WTC11 (cell line): Measurements from ENCODE around the gene FXYD3. TPM values are rescaled to one million over a fixed set of nuclear protein-coding genes. Genes with fewer than 3 reads are reported as not detected.

Source experiments
- ATAC-seq: fragments of 200-7000 bp; cut with Tn5 transposase; 2 replicates; pipeline ENCODE4 v1.10.0; 2021; ENCODE audit warnings: mild to moderate bottlenecking, moderate library complexity
- CTCF ChIA-PET: fragments of 300-600 bp; sonication (Branson Sonifier 250); formaldehyde crosslinking; loops from one replicate; lab custom pipeline; 2021; ENCODE audit warnings: antibody characterized with exemption; lab: Charles Lee
- POLR2A ChIA-PET: fragments of 350-600 bp; sonication (Branson Sonifier 250); formaldehyde crosslinking; loops from one replicate; lab custom pipeline; 2021; ENCODE audit warnings: antibody characterized with exemption; lab: Charles Lee
- DNase-seq: peaks from one replicate; pipeline ENCODE4 v3.0.0; 2021; ENCODE audit warnings: low spot score
- H3K27ac Mint-ChIP-seq: 2 replicates; pipeline ENCODE4 v1.8.0; 2021; ENCODE audit warnings: mixed read lengths
- H3K27me3 Mint-ChIP-seq: 2 replicates; pipeline ENCODE4 v1.8.0; 2021; ENCODE audit warnings: low read depth, mild to moderate bottlenecking, moderate library complexity, mixed read lengths
- H3K36me3 Mint-ChIP-seq: 2 replicates; pipeline ENCODE4 v1.8.0; 2021; ENCODE audit warnings: mixed read lengths
- H3K4me1 Mint-ChIP-seq: 2 replicates; pipeline ENCODE4 v1.8.0; 2022; ENCODE audit warnings: mixed read lengths
- H3K4me3 Mint-ChIP-seq: 2 replicates; pipeline ENCODE4 v1.8.0; 2021; ENCODE audit warnings: mild to moderate bottlenecking, moderate library complexity, mixed read lengths
- H3K9me3 Mint-ChIP-seq: 2 replicates; pipeline ENCODE4 v1.8.0; 2021; ENCODE audit warnings: mixed read lengths
- AFF4 ChIP-seq: sonication (generic); formaldehyde crosslinking; IDR thresholded peaks from 2 replicates; pipeline ENCODE4 v1.8.1; 2023; ENCODE audit warnings: mild to moderate bottlenecking, missing genetic modification reagents, borderline replicate concordance
- ARID4B ChIP-seq: sonication (generic); formaldehyde crosslinking; IDR thresholded peaks from 2 replicates; pipeline ENCODE4 v1.8.0; 2023; ENCODE audit warnings: missing genetic modification reagents, mild to moderate bottlenecking, borderline replicate concordance
- CREM ChIP-seq: sonication (generic); formaldehyde crosslinking; IDR thresholded peaks from 2 replicates; pipeline ENCODE4 v1.8.1; 2022; ENCODE audit warnings: mild to moderate bottlenecking, missing genetic modification reagents, moderate library complexity
- FOXJ3 ChIP-seq: sonication (generic); formaldehyde crosslinking; IDR thresholded peaks from 2 replicates; pipeline ENCODE4 v1.9.0; 2021; ENCODE audit warnings: missing genetic modification reagents, mild to moderate bottlenecking, borderline replicate concordance
- GABPB1 ChIP-seq: sonication (generic); formaldehyde crosslinking; IDR thresholded peaks from 2 replicates; pipeline ENCODE4 v1.8.1; 2023; ENCODE audit warnings: mild to moderate bottlenecking, missing genetic modification reagents
- JAZF1 ChIP-seq: fragments of 250-450 bp; sonication (Bioruptor Pico); IDR thresholded peaks from 2 replicates; pipeline ENCODE4 v1.9.0; 2021; ENCODE audit warnings: moderate library complexity, mild to moderate bottlenecking, inconsistent platforms
- NFE2L1 ChIP-seq: sonication (generic); formaldehyde crosslinking; IDR thresholded peaks from 2 replicates; pipeline ENCODE4 v1.8.1; 2023; ENCODE audit warnings: missing genetic modification reagents
- NR2C2 ChIP-seq: sonication (generic); formaldehyde crosslinking; IDR thresholded peaks from 2 replicates; pipeline ENCODE4 v1.8.0; 2022; ENCODE audit warnings: mild to moderate bottlenecking, missing genetic modification reagents
- NR3C1 ChIP-seq: sonication (generic); formaldehyde crosslinking; conservative IDR thresholded peaks from 2 replicates; pipeline ENCODE4 v1.8.1; 2023; ENCODE audit warnings: low read depth, mild to moderate bottlenecking, missing genetic modification reagents
- PRRX2 ChIP-seq: fragments of 250-450 bp; sonication (Bioruptor Pico); IDR thresholded peaks from 2 replicates; pipeline ENCODE4 v1.8.0; 2021; ENCODE audit warnings: mild to moderate bottlenecking
- TEAD1 ChIP-seq: sonication (generic); formaldehyde crosslinking; IDR thresholded peaks from 2 replicates; pipeline ENCODE4 v1.8.0; 2022; ENCODE audit warnings: mild to moderate bottlenecking, missing genetic modification reagents
- ZNF416 ChIP-seq: fragments of 250-450 bp; sonication (Bioruptor Pico); IDR thresholded peaks from 2 replicates; pipeline ENCODE4 v1.9.0; 2021; ENCODE audit warnings: mild to moderate bottlenecking, inconsistent platforms
- ZNF423 ChIP-seq: fragments of 250-450 bp; sonication (Bioruptor Pico); IDR thresholded peaks from 2 replicates; pipeline ENCODE4 v2.1.2; 2022; ENCODE audit warnings: mild to moderate bottlenecking, moderate library complexity
- total RNA-seq: library from RNA; stranded (reverse); gene quantifications from 3 replicates; pipeline ENCODE4 v1.2.3, GENCODE V29; 2021
- TF ChIP-seq, protein P1 (sequence below): sonication (generic); formaldehyde crosslinking; IDR thresholded peaks from 2 replicates; pipeline ENCODE4 v1.8.0; 2023; ENCODE audit warnings: mild to moderate bottlenecking, missing genetic modification reagents
- TF ChIP-seq, protein P2 (sequence below): sonication (generic); formaldehyde crosslinking; IDR thresholded peaks from 2 replicates; pipeline ENCODE4 v1.8.1; 2022; ENCODE audit warnings: mild to moderate bottlenecking, missing genetic modification reagents, moderate library complexity, borderline replicate concordance
- TF ChIP-seq, protein P3 (sequence below): sonication (generic); formaldehyde crosslinking; IDR thresholded peaks from 2 replicates; pipeline ENCODE4 v1.8.1; 2022; ENCODE audit warnings: low read depth, mild to moderate bottlenecking, moderate library complexity, missing genetic modification reagents, borderline replicate concordance

Gene FXYD3
- total RNA-seq, 1 experiment from 2014 or later: 1.8 TPM

GRCh38 chr19:35119578-35120155 is 4.0 kb downstream of the FXYD3 start (continued):
- TF ChIP-seq ARID4B (CRISPR knock-in tag) (no peak), JAZF1 (no peak), NR2C2 (CRISPR knock-in tag) (no peak)
- TF ChIP-seq, protein P1, sequence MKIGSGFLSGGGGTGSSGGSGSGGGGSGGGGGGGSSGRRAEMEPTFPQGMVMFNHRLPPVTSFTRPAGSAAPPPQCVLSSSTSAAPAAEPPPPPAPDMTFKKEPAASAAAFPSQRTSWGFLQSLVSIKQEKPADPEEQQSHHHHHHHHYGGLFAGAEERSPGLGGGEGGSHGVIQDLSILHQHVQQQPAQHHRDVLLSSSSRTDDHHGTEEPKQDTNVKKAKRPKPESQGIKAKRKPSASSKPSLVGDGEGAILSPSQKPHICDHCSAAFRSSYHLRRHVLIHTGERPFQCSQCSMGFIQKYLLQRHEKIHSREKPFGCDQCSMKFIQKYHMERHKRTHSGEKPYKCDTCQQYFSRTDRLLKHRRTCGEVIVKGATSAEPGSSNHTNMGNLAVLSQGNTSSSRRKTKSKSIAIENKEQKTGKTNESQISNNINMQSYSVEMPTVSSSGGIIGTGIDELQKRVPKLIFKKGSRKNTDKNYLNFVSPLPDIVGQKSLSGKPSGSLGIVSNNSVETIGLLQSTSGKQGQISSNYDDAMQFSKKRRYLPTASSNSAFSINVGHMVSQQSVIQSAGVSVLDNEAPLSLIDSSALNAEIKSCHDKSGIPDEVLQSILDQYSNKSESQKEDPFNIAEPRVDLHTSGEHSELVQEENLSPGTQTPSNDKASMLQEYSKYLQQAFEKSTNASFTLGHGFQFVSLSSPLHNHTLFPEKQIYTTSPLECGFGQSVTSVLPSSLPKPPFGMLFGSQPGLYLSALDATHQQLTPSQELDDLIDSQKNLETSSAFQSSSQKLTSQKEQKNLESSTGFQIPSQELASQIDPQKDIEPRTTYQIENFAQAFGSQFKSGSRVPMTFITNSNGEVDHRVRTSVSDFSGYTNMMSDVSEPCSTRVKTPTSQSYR (CRISPR knock-in tag): no peak

- no peak for ATAC-seq
- no peak overlapping the region for H3K4me3 Mint-ChIP-seq
- TF ChIP-seq ZNF423 (CRISPR knock-in tag): no peak
- TF ChIP-seq, all 79 proteins: peak for 0
- no peaks in the 10 kb centered on the region for H3K36me3 Mint-ChIP-seq
- peaks cover 7% of the 10 kb centered on the region for H3K27me3 Mint-ChIP-seq
- ChIA-PET POLR2A (no interaction called here), CTCF (interaction anchor here (2.1 kb wide), 1 partner anchor 15 kb away, joined by 10 read pairs; the partner anchor contains the start of gene LGI4)
- H3K27ac Mint-ChIP-seq: no peak overlapping the region
- peaks cover 43% of the 10 kb centered on the region for H3K4me1 Mint-ChIP-seq
- H3K9me3 Mint-ChIP-seq: no peaks in the 10 kb centered on the region
- no peak for DNase-seq
These were observed 4.9 kb downstream of the FXYD3 start for GRCh38 chr19:35120492-35120891.

GRCh38 chr19:35120898-35121297 is 5.3 kb downstream of the FXYD3 start:
- DNase-seq (no peak), ATAC-seq (no peak)
- H3K9me3 Mint-ChIP-seq: no peaks in the 10 kb centered on the region
- no peak overlapping the region for H3K4me3 Mint-ChIP-seq
- no peak overlapping the region for H3K27ac Mint-ChIP-seq
- peaks cover 4% of the 10 kb centered on the region for H3K27me3 Mint-ChIP-seq
- peaks cover 39% of the 10 kb centered on the region for H3K4me1 Mint-ChIP-seq
- ChIA-PET CTCF (interaction anchor here (0.9 to 1.0 kb wide), 2 partner anchors 65 to 105 kb away, joined by 3 read pairs; no protein-coding TSS in a partner anchor), POLR2A (no interaction called here)
- H3K36me3 Mint-ChIP-seq: no peaks in the 10 kb centered on the region
- TF ChIP-seq AFF4 (CRISPR knock-in tag) (no peak), GABPB1 (CRISPR knock-in tag) (no peak), NFE2L1 (CRISPR knock-in tag) (no peak), FOXJ3 (CRISPR knock-in tag) (no peak), NR3C1 (CRISPR knock-in tag) (no peak), PRRX2 (CRISPR knock-in tag) (no peak), TEAD1 (CRISPR knock-in tag) (no peak), ZNF416 (CRISPR knock-in tag) (no peak), CREM (no peak)
- TF ChIP-seq, protein P2, sequence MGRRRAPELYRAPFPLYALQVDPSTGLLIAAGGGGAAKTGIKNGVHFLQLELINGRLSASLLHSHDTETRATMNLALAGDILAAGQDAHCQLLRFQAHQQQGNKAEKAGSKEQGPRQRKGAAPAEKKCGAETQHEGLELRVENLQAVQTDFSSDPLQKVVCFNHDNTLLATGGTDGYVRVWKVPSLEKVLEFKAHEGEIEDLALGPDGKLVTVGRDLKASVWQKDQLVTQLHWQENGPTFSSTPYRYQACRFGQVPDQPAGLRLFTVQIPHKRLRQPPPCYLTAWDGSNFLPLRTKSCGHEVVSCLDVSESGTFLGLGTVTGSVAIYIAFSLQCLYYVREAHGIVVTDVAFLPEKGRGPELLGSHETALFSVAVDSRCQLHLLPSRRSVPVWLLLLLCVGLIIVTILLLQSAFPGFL (CRISPR knock-in tag): no peak
- TF ChIP-seq, protein P3, sequence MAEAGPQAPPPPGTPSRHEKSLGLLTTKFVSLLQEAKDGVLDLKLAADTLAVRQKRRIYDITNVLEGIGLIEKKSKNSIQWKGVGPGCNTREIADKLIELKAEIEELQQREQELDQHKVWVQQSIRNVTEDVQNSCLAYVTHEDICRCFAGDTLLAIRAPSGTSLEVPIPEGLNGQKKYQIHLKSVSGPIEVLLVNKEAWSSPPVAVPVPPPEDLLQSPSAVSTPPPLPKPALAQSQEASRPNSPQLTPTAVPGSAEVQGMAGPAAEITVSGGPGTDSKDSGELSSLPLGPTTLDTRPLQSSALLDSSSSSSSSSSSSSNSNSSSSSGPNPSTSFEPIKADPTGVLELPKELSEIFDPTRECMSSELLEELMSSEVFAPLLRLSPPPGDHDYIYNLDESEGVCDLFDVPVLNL: no peak
